SK-N-SH (cell line): ENCODE results near the gene MBP.

Experiments
- CTCF ChIP-seq: fragments of 200-600 bp; sonication (generic); IDR thresholded peaks from 2 replicates; pipeline ENCODE4 v1.6.1; 2017; ENCODE audit warnings: antibody characterized with exemption, mild to moderate bottlenecking, moderate library complexity
- ELF1 ChIP-seq: IDR thresholded peaks from 2 replicates; pipeline ENCODE4 v1.4.0; 2012
- EP300 ChIP-seq, 2 experiments: IDR thresholded peaks; 2 replicates each; pipeline versions ENCODE4 v1.4.0 to v1.6.1; 2012; ENCODE audit warnings: borderline replicate concordance in 1 of 2, low read depth in 1 of 2, low read length in 1 of 2
- EZH2phosphoT487 ChIP-seq: fragments of 200-600 bp; sonication (generic); IDR thresholded peaks from 2 replicates; pipeline ENCODE4 v1.6.1; 2017; ENCODE audit warnings: low read depth, mixed run types, mild to moderate bottlenecking, antibody characterized with exemption, moderate library complexity, borderline replicate concordance
- NRF1 ChIP-seq: IDR thresholded peaks from 2 replicates; pipeline ENCODE4 v1.6.1; 2012; ENCODE audit warnings: low read depth, mild to moderate bottlenecking, low read length
- POLR2AphosphoS5 ChIP-seq: IDR thresholded peaks from 2 replicates; pipeline ENCODE4 v1.6.1; 2012; ENCODE audit warnings: low read depth, low read length
- RCOR1 ChIP-seq: fragments of 150-350 bp; IDR thresholded peaks from 2 replicates; pipeline ENCODE4 v1.6.1; 2017; ENCODE audit warnings: antibody characterized with exemption, low read length
- TAF1 ChIP-seq: IDR thresholded peaks from 2 replicates; pipeline ENCODE4 v1.6.1; 2012; ENCODE audit warnings: low read depth, mild to moderate bottlenecking, low read length, moderate library complexity, borderline replicate concordance
- USF2 ChIP-seq: fragments of 150-350 bp; IDR thresholded peaks from 2 replicates; pipeline ENCODE4 v1.6.1; 2017; ENCODE audit warnings: antibody characterized with exemption, low read length, low read depth, borderline replicate concordance
- YY1 ChIP-seq: IDR thresholded peaks from 2 replicates; pipeline ENCODE4 v1.4.0; 2012; ENCODE audit warnings: low read depth, mild to moderate bottlenecking
- TF ChIP-seq, protein P1 (sequence below): IDR thresholded peaks from 2 replicates; pipeline ENCODE4 v1.4.0; 2012; ENCODE audit warnings: low read depth, borderline replicate concordance
- TF ChIP-seq, protein P2 (sequence below): IDR thresholded peaks from 2 replicates; pipeline ENCODE4 v1.6.1; 2012; ENCODE audit warnings: mild to moderate bottlenecking, low read depth, low read length, moderate library complexity
- TF ChIP-seq, protein P3 (sequence below): IDR thresholded peaks from 2 replicates; pipeline ENCODE4 v1.4.0; 2012; ENCODE audit warnings: low read depth
- TF ChIP-seq, protein P4 (sequence below): fragments of 150-350 bp; IDR thresholded peaks from 2 replicates; pipeline ENCODE4 v1.6.1; 2016; ENCODE audit warnings: mild to moderate bottlenecking, low read depth, low read length

DNA sequence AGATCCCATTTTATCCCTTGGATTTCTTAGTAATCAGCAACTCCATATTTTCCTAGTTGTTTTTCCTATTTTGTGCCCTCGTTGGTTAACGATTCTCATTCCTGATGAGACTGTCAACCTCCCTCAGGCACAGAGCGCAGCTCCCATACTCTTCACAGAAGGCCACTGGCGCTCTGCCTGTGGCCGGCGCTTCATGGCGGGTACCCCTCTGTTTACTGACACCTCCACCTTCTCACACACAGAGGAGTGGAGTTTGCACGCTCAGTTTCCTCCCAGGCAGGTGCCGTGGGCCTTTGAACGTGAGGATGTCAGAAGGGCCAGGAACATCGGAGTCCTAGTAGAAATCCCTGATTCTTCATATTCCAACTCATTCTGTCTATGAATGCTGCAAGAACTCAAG lies 139.0 kb downstream of the MBP start:
- TF ChIP-seq, protein P1, sequence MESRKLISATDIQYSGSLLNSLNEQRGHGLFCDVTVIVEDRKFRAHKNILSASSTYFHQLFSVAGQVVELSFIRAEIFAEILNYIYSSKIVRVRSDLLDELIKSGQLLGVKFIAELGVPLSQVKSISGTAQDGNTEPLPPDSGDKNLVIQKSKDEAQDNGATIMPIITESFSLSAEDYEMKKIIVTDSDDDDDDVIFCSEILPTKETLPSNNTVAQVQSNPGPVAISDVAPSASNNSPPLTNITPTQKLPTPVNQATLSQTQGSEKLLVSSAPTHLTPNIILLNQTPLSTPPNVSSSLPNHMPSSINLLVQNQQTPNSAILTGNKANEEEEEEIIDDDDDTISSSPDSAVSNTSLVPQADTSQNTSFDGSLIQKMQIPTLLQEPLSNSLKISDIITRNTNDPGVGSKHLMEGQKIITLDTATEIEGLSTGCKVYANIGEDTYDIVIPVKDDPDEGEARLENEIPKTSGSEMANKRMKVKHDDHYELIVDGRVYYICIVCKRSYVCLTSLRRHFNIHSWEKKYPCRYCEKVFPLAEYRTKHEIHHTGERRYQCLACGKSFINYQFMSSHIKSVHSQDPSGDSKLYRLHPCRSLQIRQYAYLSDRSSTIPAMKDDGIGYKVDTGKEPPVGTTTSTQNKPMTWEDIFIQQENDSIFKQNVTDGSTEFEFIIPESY, result no peak
- TF ChIP-seq CTCF (no peak), TAF1 (no peak), EP300 (IDR thresholded peaks at IDR 0.05; ENCODE audit: borderline replicate concordance in 1 of 2, low read depth in 1 of 2, low read length in 1 of 2) (no peak), EZH2phosphoT487 (no peak), ELF1 (no peak), NRF1 (no peak), POLR2AphosphoS5 (no peak), USF2 (no peak), RCOR1 (no peak), YY1 (no peak)
- TF ChIP-seq, protein P2, sequence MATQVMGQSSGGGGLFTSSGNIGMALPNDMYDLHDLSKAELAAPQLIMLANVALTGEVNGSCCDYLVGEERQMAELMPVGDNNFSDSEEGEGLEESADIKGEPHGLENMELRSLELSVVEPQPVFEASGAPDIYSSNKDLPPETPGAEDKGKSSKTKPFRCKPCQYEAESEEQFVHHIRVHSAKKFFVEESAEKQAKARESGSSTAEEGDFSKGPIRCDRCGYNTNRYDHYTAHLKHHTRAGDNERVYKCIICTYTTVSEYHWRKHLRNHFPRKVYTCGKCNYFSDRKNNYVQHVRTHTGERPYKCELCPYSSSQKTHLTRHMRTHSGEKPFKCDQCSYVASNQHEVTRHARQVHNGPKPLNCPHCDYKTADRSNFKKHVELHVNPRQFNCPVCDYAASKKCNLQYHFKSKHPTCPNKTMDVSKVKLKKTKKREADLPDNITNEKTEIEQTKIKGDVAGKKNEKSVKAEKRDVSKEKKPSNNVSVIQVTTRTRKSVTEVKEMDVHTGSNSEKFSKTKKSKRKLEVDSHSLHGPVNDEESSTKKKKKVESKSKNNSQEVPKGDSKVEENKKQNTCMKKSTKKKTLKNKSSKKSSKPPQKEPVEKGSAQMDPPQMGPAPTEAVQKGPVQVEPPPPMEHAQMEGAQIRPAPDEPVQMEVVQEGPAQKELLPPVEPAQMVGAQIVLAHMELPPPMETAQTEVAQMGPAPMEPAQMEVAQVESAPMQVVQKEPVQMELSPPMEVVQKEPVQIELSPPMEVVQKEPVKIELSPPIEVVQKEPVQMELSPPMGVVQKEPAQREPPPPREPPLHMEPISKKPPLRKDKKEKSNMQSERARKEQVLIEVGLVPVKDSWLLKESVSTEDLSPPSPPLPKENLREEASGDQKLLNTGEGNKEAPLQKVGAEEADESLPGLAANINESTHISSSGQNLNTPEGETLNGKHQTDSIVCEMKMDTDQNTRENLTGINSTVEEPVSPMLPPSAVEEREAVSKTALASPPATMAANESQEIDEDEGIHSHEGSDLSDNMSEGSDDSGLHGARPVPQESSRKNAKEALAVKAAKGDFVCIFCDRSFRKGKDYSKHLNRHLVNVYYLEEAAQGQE, result no peak
- TF ChIP-seq, protein P3, sequence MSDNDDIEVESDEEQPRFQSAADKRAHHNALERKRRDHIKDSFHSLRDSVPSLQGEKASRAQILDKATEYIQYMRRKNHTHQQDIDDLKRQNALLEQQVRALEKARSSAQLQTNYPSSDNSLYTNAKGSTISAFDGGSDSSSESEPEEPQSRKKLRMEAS, result no peak
- TF ChIP-seq, protein P4, sequence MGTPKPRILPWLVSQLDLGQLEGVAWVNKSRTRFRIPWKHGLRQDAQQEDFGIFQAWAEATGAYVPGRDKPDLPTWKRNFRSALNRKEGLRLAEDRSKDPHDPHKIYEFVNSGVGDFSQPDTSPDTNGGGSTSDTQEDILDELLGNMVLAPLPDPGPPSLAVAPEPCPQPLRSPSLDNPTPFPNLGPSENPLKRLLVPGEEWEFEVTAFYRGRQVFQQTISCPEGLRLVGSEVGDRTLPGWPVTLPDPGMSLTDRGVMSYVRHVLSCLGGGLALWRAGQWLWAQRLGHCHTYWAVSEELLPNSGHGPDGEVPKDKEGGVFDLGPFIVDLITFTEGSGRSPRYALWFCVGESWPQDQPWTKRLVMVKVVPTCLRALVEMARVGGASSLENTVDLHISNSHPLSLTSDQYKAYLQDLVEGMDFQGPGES, result no peak
